Measurements from ENCODE around the gene MYBPC1. TPM values are rescaled to one million over a fixed set of nuclear protein-coding genes. Genes with fewer than 3 reads are reported as not detected.

MYBPC1 gene
- total RNA-seq, 1 donor from 2014 or later: not detected

GRCh38 chr12:101592921-101593320 lies 1.9 kb upstream of the MYBPC1 start:
- no peaks in the 10 kb centered on the region for H3K27me3 ChIP-seq
- no peaks in the 10 kb centered on the region for H3K9me3 ChIP-seq
- intact Hi-C loops (cut with DNase I): no loop called here
- H3K4me3 ChIP-seq: no peak overlapping the region
- ATAC-seq (no peak), DNase-seq (no peak)
- no peak for TF ChIP-seq CTCF (IDR thresholded peaks at IDR 0.05)
- H3K27ac ChIP-seq: no peak overlapping the region
- H3K36me3 ChIP-seq: no peaks in the 10 kb centered on the region
- H3K4me1 ChIP-seq: no peaks in the 10 kb centered on the region

- H3K36me3 ChIP-seq: no peaks in the 10 kb centered on the region
- H3K27ac ChIP-seq: no peak overlapping the region
- H3K4me3 ChIP-seq: no peak overlapping the region
- ATAC-seq: no peak
- H3K4me1 ChIP-seq: no peaks in the 10 kb centered on the region
- intact Hi-C loops (cut with DNase I): no loop called here
- no peaks in the 10 kb centered on the region for H3K9me3 ChIP-seq
- no peak for TF ChIP-seq CTCF (IDR thresholded peaks at IDR 0.05)
- DNase-seq: no peak
- no peaks in the 10 kb centered on the region for H3K27me3 ChIP-seq
These were observed 1.4 kb downstream of the MYBPC1 start for GRCh38 chr12:101596172-101596571.

GRCh38 chr12:101597164-101597563 lies 2.4 kb downstream of the MYBPC1 start:
- intact Hi-C loops (cut with DNase I): no loop called here
- TF ChIP-seq CTCF (IDR thresholded peaks at IDR 0.05): no peak
- no peaks in the 10 kb centered on the region for H3K9me3 ChIP-seq
- no peaks in the 10 kb centered on the region for H3K36me3 ChIP-seq
- no peaks in the 10 kb centered on the region for H3K4me1 ChIP-seq
- no peak overlapping the region for H3K4me3 ChIP-seq
- no peak for DNase-seq
- ATAC-seq: no peak
- H3K27me3 ChIP-seq: no peaks in the 10 kb centered on the region
- H3K27ac ChIP-seq: no peak overlapping the region

GRCh38 chr12:101598483-101598882 lies 3.7 kb downstream of the MYBPC1 start:
- no peak for TF ChIP-seq CTCF (IDR thresholded peaks at IDR 0.05)
- intact Hi-C loops (cut with DNase I): no loop called here
- no peak overlapping the region for H3K27ac ChIP-seq

GRCh38 chr12:101599311-101599710 lies 4.5 kb downstream of the MYBPC1 start:
- Histone ChIP-seq H3K27ac (no peak overlapping the region), H3K4me1 (no peaks in the 10 kb centered on the region), H3K27me3 (no peaks in the 10 kb centered on the region), H3K4me3 (no peak overlapping the region), H3K9me3 (no peaks in the 10 kb centered on the region), H3K36me3 (no peaks in the 10 kb centered on the region)
- no peak for TF ChIP-seq CTCF (IDR thresholded peaks at IDR 0.05)
- DNase-seq (no peak), ATAC-seq (no peak)
- intact Hi-C loops (cut with DNase I): no loop called here

More at GRCh38 chr12:101598483-101598882, 3.7 kb downstream of the MYBPC1 start:
- no peaks in the 10 kb centered on the region for H3K4me1 ChIP-seq
- H3K9me3 ChIP-seq: no peaks in the 10 kb centered on the region
- no peaks in the 10 kb centered on the region for H3K36me3 ChIP-seq
- ATAC-seq: no peak
- H3K4me3 ChIP-seq: no peak overlapping the region
- DNase-seq: no peak
- no peaks in the 10 kb centered on the region for H3K27me3 ChIP-seq
